ENCODE data around the gene NAA11.

- TF ChIP-seq CTCF (IDR thresholded peaks at IDR 0.05) (no peak), POLR2A (IDR thresholded peaks at IDR 0.05) (no peak)
Measured at GRCh38 chr4:79273915-79274314, 51.9 kb downstream of the NAA11 start.
